GM12878 (cell line): ENCODE results near the gene NFATC1. TPM values are rescaled to one million over a fixed set of nuclear protein-coding genes. Genes with fewer than 3 reads are reported as not detected.

Experiments
- ATAC-seq: fragments of 200-7000 bp; cut with Tn5 transposase; 3 replicates; pipeline ENCODE4 v1.9.1; 2020; ENCODE audit warnings: mild to moderate bottlenecking, moderate library complexity
- BruUV-seq: library from RNA; stranded (reverse); fragments of 400-500 nt; replicated peaks from 2 replicates; lab custom pipeline; 2021; lab: Mats Ljungman, UMichigan
- CTCF ChIA-PET: fragments of 300-600 bp; sonication (Branson Sonifier 250); formaldehyde crosslinking; extraction: SDS; loops from one replicate; lab custom pipeline; 2021; ENCODE audit warnings: inconsistent platforms; lab: Yijun Ruan, JAX
- POLR2A ChIA-PET: fragments of 350-600 bp; formaldehyde crosslinking; extraction: SDS; loops from one replicate; lab custom pipeline; 2021; ENCODE audit warnings: inconsistent platforms; lab: Charles Lee
- RAD21 ChIA-PET: fragments of 300-600 bp; sonication (Branson Sonifier 250); formaldehyde crosslinking; loops from one replicate; lab custom pipeline; 2023; ENCODE audit warnings: antibody characterized with exemption; ENCODE audit not compliant: unreplicated experiment; lab: Charles Lee
- SMC1A ChIA-PET: fragments of 300-600 bp; sonication (Branson Sonifier 250); formaldehyde crosslinking; loops from one replicate; lab custom pipeline; 2023; ENCODE audit not compliant: unreplicated experiment, uncharacterized antibody; lab: Charles Lee
- DNase-seq: peaks from one replicate; pipeline ENCODE4 v3.0.0-alpha.2; 2011; ENCODE audit warnings: low read depth, low spot score
- FAIRE-seq: peaks from 3 replicates; lab custom pipeline; 2011; peaks lifted over from hg19 to GRCh38; lab: Jason Lieb, UNC
- H2AFZ ChIP-seq: 2 replicates; pipeline ENCODE4 v1.6.0; 2011; ENCODE audit warnings: low read depth, low read length, control low read depth; ENCODE audit not compliant: control insufficient read depth
- H3K27ac ChIP-seq: 2 replicates; pipeline ENCODE4 v1.5.1; 2011; ENCODE audit warnings: control low read depth; ENCODE audit not compliant: control insufficient read depth, insufficient read depth
- H3K27me3 ChIP-seq, 2 experiments: replicated peaks in 1 of 2; 2 replicates each; pipeline versions ENCODE4 v1.6.0 to v1.6.1; 2011; ENCODE audit warnings: low read length in 1 of 2; ENCODE audit not compliant: control insufficient read depth in 2 of 2, insufficient read depth in 2 of 2
- H3K36me3 ChIP-seq, 2 experiments: 2 replicates each; pipeline ENCODE4 v1.5.1; 2011; ENCODE audit warnings: low read length in 1 of 2; ENCODE audit not compliant: control insufficient read depth in 2 of 2, insufficient read depth in 2 of 2
- H3K4me1 ChIP-seq: 2 replicates; pipeline ENCODE4 v1.6.1; 2011; ENCODE audit warnings: mild to moderate bottlenecking, low read length, moderate library complexity, mixed read lengths; ENCODE audit not compliant: control insufficient read depth, insufficient read depth
- H3K4me2 ChIP-seq: 2 replicates; pipeline ENCODE4 v1.6.0; 2011; ENCODE audit warnings: control low read depth; ENCODE audit not compliant: control insufficient read depth, insufficient read depth
- H3K4me3 ChIP-seq: fragments of 200-600 bp; sonication (generic); 2 replicates; pipeline ENCODE4 v1.5.1; 2016
- H3K79me2 ChIP-seq: 2 replicates; pipeline ENCODE4 v1.6.0; 2011; ENCODE audit warnings: low read length; ENCODE audit not compliant: control insufficient read depth, insufficient read depth
- H3K9ac ChIP-seq: 2 replicates; pipeline ENCODE4 v1.8.0; 2011; ENCODE audit warnings: low read length, control low read depth, mixed read lengths; ENCODE audit not compliant: control insufficient read depth, insufficient read depth
- H3K9me3 ChIP-seq: replicated peaks from 3 replicates; pipeline ENCODE4 v1.5.1; 2011; ENCODE audit warnings: mild to moderate bottlenecking, low read length; ENCODE audit not compliant: control insufficient read depth, insufficient read depth
- H4K20me1 ChIP-seq: 2 replicates; pipeline ENCODE4 v1.6.0; 2011; ENCODE audit not compliant: control insufficient read depth, insufficient read depth
- HDAC6 ChIP-seq: fragments of 200-600 bp; sonication (generic); IDR thresholded peaks from one replicate; pipeline ENCODE4 v1.8.0; 2017; ENCODE audit warnings: antibody characterized with exemption; ENCODE audit not compliant: unreplicated experiment
- POU2F2 ChIP-seq: IDR thresholded peaks from 3 replicates; pipeline ENCODE4 v1.6.1; 2011; ENCODE audit warnings: low read depth, mild to moderate bottlenecking, low read length, borderline replicate concordance
- SIX5 ChIP-seq: IDR thresholded peaks from 2 replicates; pipeline ENCODE4 v1.6.1; 2011; ENCODE audit warnings: mild to moderate bottlenecking, low read depth, low read length, moderate library complexity; ENCODE audit not compliant: severe bottlenecking
- TBL1XR1 ChIP-seq: IDR thresholded peaks from 2 replicates; pipeline ENCODE4 v1.6.1; 2012; ENCODE audit warnings: low read depth, low read length, improper control_type of control experiment
- TCF7 ChIP-seq: IDR thresholded peaks from 2 replicates; pipeline ENCODE4 v1.6.1; 2014; ENCODE audit warnings: antibody characterized with exemption, borderline replicate concordance
- USF1 ChIP-seq: IDR thresholded peaks from 2 replicates; pipeline ENCODE4 v1.6.1; 2011; ENCODE audit warnings: borderline replicate concordance, low read depth, mild to moderate bottlenecking, moderate library complexity, mixed read lengths, low read length; ENCODE audit not compliant: insufficient read depth; ENCODE audit errors: extremely low read length
- WGBS: methylation state at CpG from one replicate; pipeline ENCODE4 v1.1.6; 2016; ENCODE audit warnings: low lambda C conversion rate; ENCODE audit not compliant: insufficient replicate concordance, insufficient coverage; ENCODE audit errors: missing lambda C conversion rate; 5-methylcytosine and 5-hydroxymethylcytosine counted together
- in situ Hi-C: fragments of 300-500 bp; cut with MboI; formaldehyde crosslinking; loops from 9 replicates; pipeline ENCODE4 v1.14.3; 2018; ENCODE audit warnings: mixed read lengths
- intact Hi-C: fragments of 100-400 bp; cut with micrococcal nuclease; formaldehyde crosslinking; loops from one replicate; pipeline ENCODE4 v1.14.2; 2022; ENCODE audit not compliant: unreplicated experiment
- polyA plus RNA-seq, 11 experiments: library from polyadenylated mRNA; depleted of rRNA in 4 of 11; unstranded in 6 of 11; stranded (reverse) in 5 of 11; fragments of >200 nt; fragmentation: Nextera tagmentation in 4 of 11; fragmentation: Illumina TruSeq in 1 of 11; extraction: Ambion mirVana in 4 of 11; extraction: Trizol in 1 of 11; gene quantifications; 1 replicate in 1 of 11; 2 replicates in 10 of 11; pipeline versions ENCODE4 v1.2.1 to v1.2.3, GENCODE V29; 2011 to 2016; ENCODE audit warnings: inconsistent platforms in 2 of 11, missing spikeins in 2 of 11, low read depth in 1 of 11
- total RNA-seq, 4 experiments: library from RNA; depleted of rRNA in 3 of 4; stranded (reverse); fragments of >200 nt in 3 of 4; fragmentation: Illumina TruSeq in 1 of 4; extraction: Trizol in 1 of 4; gene quantifications; 2 replicates each; pipeline versions ENCODE4 v1.2.1 to v1.2.3, GENCODE V29; 2013 to 2021
- TF ChIP-seq, protein P1 (sequence below): fragments of 450-650 bp; IDR thresholded peaks from 2 replicates; pipeline ENCODE4 v1.6.1; 2018; ENCODE audit warnings: borderline replicate concordance, mild to moderate bottlenecking; ENCODE audit not compliant: partially characterized antibody
- TF ChIP-seq, protein P2 (sequence below): IDR thresholded peaks from 2 replicates; pipeline ENCODE4 v1.6.1; 2012; ENCODE audit warnings: improper control_type of control experiment, low read depth, low read length; ENCODE audit not compliant: insufficient replicate concordance

The NFATC1 gene
- total and polyA plus RNA-seq, 10 of the 15 experiments (the other 5 are each of a cell fraction or from before 2014, with no cell fraction given): 0.84 to 20.8 (median 5.1) TPM

GRCh38 chr18:79386547-79386946 lies 9.2 kb upstream of the NFATC1 start:
- H2AFZ ChIP-seq: no peak overlapping the region
- no peaks in the 10 kb centered on the region for H3K79me2 ChIP-seq
- H3K36me3 ChIP-seq: no peaks in the 10 kb centered on the region
- no peaks in the 10 kb centered on the region for H3K9me3 ChIP-seq
- TF ChIP-seq POU2F2 (no peak), SIX5 (no peak), USF1 (no peak), TCF7 (no peak), HDAC6 (no peak)
- no peaks in the 10 kb centered on the region for H3K4me1 ChIP-seq
- no peaks in the 10 kb centered on the region for H4K20me1 ChIP-seq
- ATAC-seq: no peak
- no peak overlapping the region for H3K27ac ChIP-seq
- no peak overlapping the region for H3K4me2 ChIP-seq
- no peak for FAIRE-seq
- intact Hi-C loops (no loop called here), in situ Hi-C loops (no loop called here)
- ChIA-PET CTCF (no interaction called here), SMC1A (interaction anchor here (0.6 kb wide), 1 partner anchor 10 kb away, joined by 3 read pairs; no protein-coding TSS in a partner anchor), RAD21 (no interaction called here), POLR2A (no interaction called here)
- no peaks in the 10 kb centered on the region for H3K27me3 ChIP-seq
- DNase-seq: no peak
- no peak overlapping the region for H3K9ac ChIP-seq
- no peak overlapping the region for H3K4me3 ChIP-seq
- BruUV-seq: no TSS peak
- WGBS: 73% methylated on average over 14 of the region's 14 CpGs

DNA sequence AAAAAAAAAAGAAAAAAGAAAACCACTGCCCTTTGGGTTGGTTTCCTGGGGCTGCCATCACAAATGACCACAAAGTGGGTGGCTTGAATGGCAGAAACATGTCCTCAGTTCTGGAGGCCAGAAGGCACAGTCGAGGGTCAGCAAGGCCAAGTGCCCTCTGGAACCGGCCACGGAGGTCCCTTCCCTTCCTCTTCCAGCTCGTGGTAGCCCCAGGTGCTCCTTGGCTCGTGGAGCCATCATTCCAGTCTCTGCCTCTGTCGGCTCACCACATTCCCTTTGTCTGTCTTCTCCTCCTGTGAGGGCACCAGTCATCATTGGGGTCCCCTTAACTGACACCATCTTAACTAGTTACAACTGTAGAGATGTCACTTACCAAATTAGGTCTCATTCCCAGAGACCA lies 8.5 kb upstream of the NFATC1 start:
- Histone ChIP-seq H3K79me2 (no peaks in the 10 kb centered on the region), H4K20me1 (no peaks in the 10 kb centered on the region), H3K27me3 (peaks cover 0 to 2% of the 10 kb centered on the region in 2 experiments; a peak in 1 of 4 replicates), H3K36me3 (no peaks in the 10 kb centered on the region), H3K9ac (no peak overlapping the region), H3K4me3 (no peak overlapping the region), H2AFZ (no peak overlapping the region), H3K4me2 (no peak overlapping the region), H3K9me3 (no peaks in the 10 kb centered on the region), H3K27ac (no peak overlapping the region), H3K4me1 (no peaks in the 10 kb centered on the region)
- no TSS peak for BruUV-seq
- ChIA-PET RAD21 (no interaction called here), CTCF (interaction anchor here (3.0 kb wide), 1 partner anchor 8 kb away, joined by 9 read pairs; no protein-coding TSS in a partner anchor), POLR2A (no interaction called here), SMC1A (interaction anchor here (1.5 to 1.7 kb wide), 2 partner anchors 8 to 42 kb away, joined by 3 to 4 read pairs; no protein-coding TSS in a partner anchor)
- ATAC-seq (no peak), DNase-seq (no peak), FAIRE-seq (no peak)
- in situ Hi-C loops (no loop called here), intact Hi-C loops (no loop called here)
- 48% methylated on average over 4 of the region's 6 CpGs for WGBS
- TF ChIP-seq, protein P1, sequence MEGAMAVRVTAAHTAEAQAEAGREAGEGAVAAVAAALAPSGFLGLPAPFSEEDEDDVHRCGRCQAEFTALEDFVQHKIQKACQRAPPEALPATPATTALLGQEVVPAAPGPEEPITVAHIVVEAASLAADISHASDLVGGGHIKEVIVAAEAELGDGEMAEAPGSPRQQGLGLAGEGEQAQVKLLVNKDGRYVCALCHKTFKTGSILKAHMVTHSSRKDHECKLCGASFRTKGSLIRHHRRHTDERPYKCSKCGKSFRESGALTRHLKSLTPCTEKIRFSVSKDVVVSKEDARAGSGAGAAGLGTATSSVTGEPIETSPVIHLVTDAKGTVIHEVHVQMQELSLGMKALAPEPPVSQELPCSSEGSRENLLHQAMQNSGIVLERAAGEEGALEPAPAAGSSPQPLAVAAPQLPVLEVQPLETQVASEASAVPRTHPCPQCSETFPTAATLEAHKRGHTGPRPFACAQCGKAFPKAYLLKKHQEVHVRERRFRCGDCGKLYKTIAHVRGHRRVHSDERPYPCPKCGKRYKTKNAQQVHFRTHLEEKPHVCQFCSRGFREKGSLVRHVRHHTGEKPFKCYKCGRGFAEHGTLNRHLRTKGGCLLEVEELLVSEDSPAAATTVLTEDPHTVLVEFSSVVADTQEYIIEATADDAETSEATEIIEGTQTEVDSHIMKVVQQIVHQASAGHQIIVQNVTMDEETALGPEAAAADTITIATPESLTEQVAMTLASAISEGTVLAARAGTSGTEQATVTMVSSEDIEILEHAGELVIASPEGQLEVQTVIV: no peak
- no peak for TF ChIP-seq TBL1XR1
- TF ChIP-seq, protein P2, sequence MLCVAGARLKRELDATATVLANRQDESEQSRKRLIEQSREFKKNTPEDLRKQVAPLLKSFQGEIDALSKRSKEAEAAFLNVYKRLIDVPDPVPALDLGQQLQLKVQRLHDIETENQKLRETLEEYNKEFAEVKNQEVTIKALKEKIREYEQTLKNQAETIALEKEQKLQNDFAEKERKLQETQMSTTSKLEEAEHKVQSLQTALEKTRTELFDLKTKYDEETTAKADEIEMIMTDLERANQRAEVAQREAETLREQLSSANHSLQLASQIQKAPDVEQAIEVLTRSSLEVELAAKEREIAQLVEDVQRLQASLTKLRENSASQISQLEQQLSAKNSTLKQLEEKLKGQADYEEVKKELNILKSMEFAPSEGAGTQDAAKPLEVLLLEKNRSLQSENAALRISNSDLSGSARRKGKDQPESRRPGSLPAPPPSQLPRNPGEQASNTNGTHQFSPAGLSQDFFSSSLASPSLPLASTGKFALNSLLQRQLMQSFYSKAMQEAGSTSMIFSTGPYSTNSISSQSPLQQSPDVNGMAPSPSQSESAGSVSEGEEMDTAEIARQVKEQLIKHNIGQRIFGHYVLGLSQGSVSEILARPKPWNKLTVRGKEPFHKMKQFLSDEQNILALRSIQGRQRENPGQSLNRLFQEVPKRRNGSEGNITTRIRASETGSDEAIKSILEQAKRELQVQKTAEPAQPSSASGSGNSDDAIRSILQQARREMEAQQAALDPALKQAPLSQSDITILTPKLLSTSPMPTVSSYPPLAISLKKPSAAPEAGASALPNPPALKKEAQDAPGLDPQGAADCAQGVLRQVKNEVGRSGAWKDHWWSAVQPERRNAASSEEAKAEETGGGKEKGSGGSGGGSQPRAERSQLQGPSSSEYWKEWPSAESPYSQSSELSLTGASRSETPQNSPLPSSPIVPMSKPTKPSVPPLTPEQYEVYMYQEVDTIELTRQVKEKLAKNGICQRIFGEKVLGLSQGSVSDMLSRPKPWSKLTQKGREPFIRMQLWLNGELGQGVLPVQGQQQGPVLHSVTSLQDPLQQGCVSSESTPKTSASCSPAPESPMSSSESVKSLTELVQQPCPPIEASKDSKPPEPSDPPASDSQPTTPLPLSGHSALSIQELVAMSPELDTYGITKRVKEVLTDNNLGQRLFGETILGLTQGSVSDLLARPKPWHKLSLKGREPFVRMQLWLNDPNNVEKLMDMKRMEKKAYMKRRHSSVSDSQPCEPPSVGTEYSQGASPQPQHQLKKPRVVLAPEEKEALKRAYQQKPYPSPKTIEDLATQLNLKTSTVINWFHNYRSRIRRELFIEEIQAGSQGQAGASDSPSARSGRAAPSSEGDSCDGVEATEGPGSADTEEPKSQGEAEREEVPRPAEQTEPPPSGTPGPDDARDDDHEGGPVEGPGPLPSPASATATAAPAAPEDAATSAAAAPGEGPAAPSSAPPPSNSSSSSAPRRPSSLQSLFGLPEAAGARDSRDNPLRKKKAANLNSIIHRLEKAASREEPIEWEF: no peak
